MM.1S (cell line): ENCODE results near the gene INPP5J.

Source experiments
- DNase-seq: peaks from one replicate; pipeline ENCODE4 v3.0.0-alpha.2; 2015
- H2AFZ ChIP-seq: fragments of 300-600 bp; sonication (generic); 2 replicates; pipeline ENCODE4 v1.6.0; 2016; ENCODE audit warnings: antibody characterized with exemption, low read length
- H3F3A ChIP-seq: fragments of 300-600 bp; sonication (generic); 2 replicates; pipeline ENCODE4 v1.6.1; 2016; ENCODE audit warnings: mild to moderate bottlenecking, antibody characterized with exemption, low read length, moderate library complexity, mixed read lengths; ENCODE audit not compliant: insufficient read depth
- H3K27ac ChIP-seq: fragments of 300-600 bp; sonication (generic); 2 replicates; pipeline ENCODE4 v1.5.1; 2016; ENCODE audit warnings: mild to moderate bottlenecking, low read length
- H3K27me3 ChIP-seq: fragments of 300-600 bp; sonication (generic); replicated peaks from 2 replicates; pipeline ENCODE4 v1.6.0; 2016; ENCODE audit warnings: low read length; ENCODE audit not compliant: insufficient read depth
- H3K36me3 ChIP-seq: fragments of 300-600 bp; sonication (generic); replicated peaks from 2 replicates; pipeline ENCODE4 v1.6.1; 2016; ENCODE audit warnings: mild to moderate bottlenecking, low read length, mixed read lengths; ENCODE audit not compliant: insufficient read depth
- H3K4me1 ChIP-seq: fragments of 300-600 bp; sonication (generic); 2 replicates; pipeline ENCODE4 v1.6.1; 2016; ENCODE audit warnings: low read length, mixed read lengths
- H3K4me2 ChIP-seq: fragments of 300-600 bp; sonication (generic); 2 replicates; pipeline ENCODE4 v1.6.0; 2016; ENCODE audit warnings: low read depth, low read length
- H3K4me3 ChIP-seq: fragments of 300-600 bp; sonication (generic); 2 replicates; pipeline ENCODE4 v1.5.1; 2016; ENCODE audit warnings: low read length, mixed read lengths
- H3K79me2 ChIP-seq: fragments of 300-600 bp; sonication (generic); 2 replicates; pipeline ENCODE4 v1.6.1; 2016; ENCODE audit warnings: mixed run types, low read length, mixed read lengths
- H3K9ac ChIP-seq: fragments of 300-600 bp; sonication (generic); 2 replicates; pipeline ENCODE4 v1.6.1; 2016; ENCODE audit warnings: low read length, mixed read lengths
- H3K9me2 ChIP-seq: fragments of 300-600 bp; sonication (generic); replicated peaks from 2 replicates; pipeline ENCODE4 v1.6.1; 2016; ENCODE audit warnings: mild to moderate bottlenecking, low read length, mixed read lengths; ENCODE audit not compliant: insufficient read depth
- H3K9me3 ChIP-seq: fragments of 300-600 bp; sonication (generic); replicated peaks from 2 replicates; pipeline ENCODE4 v1.6.1; 2016; ENCODE audit warnings: mild to moderate bottlenecking, low read length, mixed read lengths; ENCODE audit not compliant: insufficient read depth
- H4K20me1 ChIP-seq: fragments of 300-600 bp; sonication (generic); 2 replicates; pipeline ENCODE4 v1.6.1; 2016; ENCODE audit warnings: mild to moderate bottlenecking, low read length, moderate library complexity, mixed read lengths; ENCODE audit not compliant: insufficient read depth
- CTCF ChIP-seq: fragments of 300-600 bp; sonication (generic); IDR thresholded peaks from 2 replicates; pipeline ENCODE4 v1.5.1; 2016; ENCODE audit warnings: antibody characterized with exemption, low read length, mixed read lengths
- EZH2 ChIP-seq: fragments of 300-600 bp; sonication (generic); optimal IDR thresholded peaks from 2 replicates; pipeline ENCODE3; 2017; ENCODE audit warnings: low read depth, mild to moderate bottlenecking, antibody characterized with exemption, low read length, mixed read lengths
- EZH2phosphoT487 ChIP-seq: fragments of 300-600 bp; sonication (generic); IDR thresholded peaks from 2 replicates; pipeline ENCODE4 v1.6.1; 2018; ENCODE audit warnings: antibody characterized with exemption, low read length

INPP5J gene

GRCh38 chr22:31122196-31122531 is 602 bp upstream of the INPP5J start:
- no peak overlapping the region for H3K9ac ChIP-seq
- H3K36me3 ChIP-seq: no peaks in the 10 kb centered on the region
- H2AFZ ChIP-seq: no peak overlapping the region
- H3K9me2 ChIP-seq: no peaks in the 10 kb centered on the region
- no peak for TF ChIP-seq EZH2
- no peak for TF ChIP-seq EZH2phosphoT487
- TF ChIP-seq CTCF: no peak
- H3K4me2 ChIP-seq: no peak overlapping the region
- H3K4me3 ChIP-seq: no peak overlapping the region
- no peaks in the 10 kb centered on the region for H3K79me2 ChIP-seq
- H3K4me1 ChIP-seq: no peaks in the 10 kb centered on the region
- H3F3A ChIP-seq: no peaks in the 10 kb centered on the region
- DNase-seq: no peak
- no peak overlapping the region for H3K27ac ChIP-seq
- no peaks in the 10 kb centered on the region for H3K9me3 ChIP-seq
- H3K27me3 ChIP-seq: peaks cover 16% of the 10 kb centered on the region
- H4K20me1 ChIP-seq: no peaks in the 10 kb centered on the region

GRCh38 chr22:31123292-31123602 is 481 bp downstream of the INPP5J start:
- no peak overlapping the region for H3K9ac ChIP-seq
- H3K27me3 ChIP-seq: peaks cover 16% of the 10 kb centered on the region
- H3K9me3 ChIP-seq: no peaks in the 10 kb centered on the region
- H3K4me3 ChIP-seq: no peak overlapping the region
- H3K27ac ChIP-seq: no peak overlapping the region
- no peaks in the 10 kb centered on the region for H4K20me1 ChIP-seq
- no peaks in the 10 kb centered on the region for H3K36me3 ChIP-seq
- H3K9me2 ChIP-seq: no peaks in the 10 kb centered on the region
- no peaks in the 10 kb centered on the region for H3K4me1 ChIP-seq
- H3F3A ChIP-seq: no peaks in the 10 kb centered on the region
- no peak for TF ChIP-seq CTCF
- TF ChIP-seq EZH2: no peak
- no peak for TF ChIP-seq EZH2phosphoT487
- no peak overlapping the region for H2AFZ ChIP-seq
- H3K4me2 ChIP-seq: no peak overlapping the region
- DNase-seq: no peak
- H3K79me2 ChIP-seq: no peaks in the 10 kb centered on the region

GRCh38 chr22:31124290-31124689 is 1.5 kb downstream of the INPP5J start:
- no peaks in the 10 kb centered on the region for H3K9me3 ChIP-seq
- H2AFZ ChIP-seq: no peak overlapping the region
- H3K4me2 ChIP-seq: no peak overlapping the region
- no peak for DNase-seq
- no peak overlapping the region for H3K27ac ChIP-seq
- H3K9me2 ChIP-seq: no peaks in the 10 kb centered on the region
- no peak for TF ChIP-seq EZH2
- no peak for TF ChIP-seq CTCF
- no peak for TF ChIP-seq EZH2phosphoT487
- no peaks in the 10 kb centered on the region for H3F3A ChIP-seq
- H4K20me1 ChIP-seq: no peaks in the 10 kb centered on the region
- no peaks in the 10 kb centered on the region for H3K4me1 ChIP-seq
- H3K79me2 ChIP-seq: no peaks in the 10 kb centered on the region
- H3K27me3 ChIP-seq: peaks cover 16% of the 10 kb centered on the region
- no peaks in the 10 kb centered on the region for H3K36me3 ChIP-seq
- no peak overlapping the region for H3K4me3 ChIP-seq
- no peak overlapping the region for H3K9ac ChIP-seq
